H9 (cell line): ENCODE data around the gene BRPF1. TPM values are rescaled to one million over a fixed set of nuclear protein-coding genes. Genes with fewer than 3 reads are reported as not detected.

Experiments used
- DNase-seq: peaks from one replicate; pipeline ENCODE4 v3.0.0-alpha.2; 2017
- H2AFZ ChIP-seq: one replicate; pipeline ENCODE4 v1.6.1; 2013; ENCODE audit warnings: mild to moderate bottlenecking, low read length, control low read depth, moderate library complexity
- H2AK5ac ChIP-seq: 2 replicates; pipeline ENCODE4 v1.6.1; 2013; ENCODE audit warnings: low read length, control low read depth, mixed read lengths; ENCODE audit not compliant: insufficient read length
- H2BK120ac ChIP-seq: one replicate; pipeline ENCODE4 v1.6.1; 2013; ENCODE audit warnings: low read depth, mild to moderate bottlenecking, low read length, control low read depth, inconsistent platforms; ENCODE audit not compliant: poor library complexity, severe bottlenecking
- H2BK12ac ChIP-seq: 2 replicates; pipeline ENCODE4 v1.6.1; 2013; ENCODE audit warnings: low read length, control low read depth, mixed read lengths, low read depth; ENCODE audit not compliant: insufficient read length
- H2BK15ac ChIP-seq: 2 replicates; pipeline ENCODE4 v1.6.1; 2013; ENCODE audit warnings: low read depth, low read length, control low read depth
- H2BK20ac ChIP-seq: one replicate; pipeline ENCODE4 v1.6.1; 2013; ENCODE audit warnings: low read depth, mild to moderate bottlenecking, low read length, control low read depth, inconsistent platforms; ENCODE audit not compliant: poor library complexity, severe bottlenecking
- H2BK5ac ChIP-seq: 2 replicates; pipeline ENCODE4 v1.6.1; 2013; ENCODE audit warnings: low read length, control low read depth, mixed read lengths; ENCODE audit not compliant: insufficient read length
- H3K14ac ChIP-seq: 2 replicates; pipeline ENCODE4 v1.6.1; 2013; ENCODE audit warnings: low read length, control low read depth; ENCODE audit not compliant: insufficient read depth
- H3K18ac ChIP-seq: 2 replicates; pipeline ENCODE4 v1.6.1; 2013; ENCODE audit warnings: low read depth, mild to moderate bottlenecking, mixed read lengths, low read length, control low read depth; ENCODE audit not compliant: insufficient read length
- H3K23ac ChIP-seq: 2 replicates; pipeline ENCODE4 v1.6.1; 2013; ENCODE audit warnings: low read length, control low read depth, mixed read lengths, low read depth; ENCODE audit not compliant: insufficient read length
- H3K23me2 ChIP-seq: 2 replicates; pipeline ENCODE4 v1.6.1; 2013; ENCODE audit warnings: low read depth, mild to moderate bottlenecking, mixed read lengths, low read length, control low read depth; ENCODE audit not compliant: insufficient read length, poor library complexity, severe bottlenecking
- H3K27ac ChIP-seq: 2 replicates; pipeline ENCODE4 v1.5.1; 2013; ENCODE audit warnings: low read length, control low read depth, mixed read lengths, low read depth; ENCODE audit not compliant: insufficient read length
- H3K27me3 ChIP-seq: 2 replicates; pipeline ENCODE4 v1.6.1; 2013; ENCODE audit warnings: low read length, control low read depth, inconsistent platforms; ENCODE audit not compliant: insufficient read depth
- H3K4ac ChIP-seq: 2 replicates; pipeline ENCODE4 v1.6.1; 2013; ENCODE audit warnings: low read depth, mild to moderate bottlenecking, control low read depth, inconsistent platforms, low read length, moderate library complexity
- H3K4me1 ChIP-seq: 2 replicates; pipeline ENCODE4 v1.6.1; 2013; ENCODE audit warnings: low read length, control low read depth, inconsistent platforms; ENCODE audit not compliant: insufficient read depth
- H3K4me2 ChIP-seq: 2 replicates; pipeline ENCODE4 v1.6.1; 2013; ENCODE audit warnings: low read length, control low read depth, mixed read lengths; ENCODE audit not compliant: insufficient read length, insufficient read depth
- H3K56ac ChIP-seq: 2 replicates; pipeline ENCODE4 v1.6.1; 2013; ENCODE audit warnings: low read depth, mild to moderate bottlenecking, mixed read lengths, low read length, control low read depth; ENCODE audit not compliant: insufficient read length
- H3K79me1 ChIP-seq: 2 replicates; pipeline ENCODE4 v1.6.1; 2013; ENCODE audit warnings: low read depth, mild to moderate bottlenecking, moderate library complexity, low read length, control low read depth, inconsistent platforms; ENCODE audit not compliant: insufficient read depth, poor library complexity, severe bottlenecking
- H3K79me2 ChIP-seq: 2 replicates; pipeline ENCODE4 v1.6.1; 2013; ENCODE audit warnings: low read length, control low read depth, inconsistent platforms; ENCODE audit not compliant: insufficient read depth
- H3K9ac ChIP-seq: 2 replicates; pipeline ENCODE4 v1.6.1; 2013; ENCODE audit warnings: low read length, control low read depth, mixed read lengths; ENCODE audit not compliant: insufficient read length; ENCODE audit errors: extremely low read depth
- H3K9me3 ChIP-seq: one replicate; pipeline ENCODE4 v1.6.1; 2013; ENCODE audit warnings: low read depth, low read length, inconsistent platforms; ENCODE audit not compliant: control insufficient read depth
- H3T11ph ChIP-seq: one replicate; pipeline ENCODE4 v1.6.1; 2013; ENCODE audit warnings: mild to moderate bottlenecking, low read length, control low read depth, inconsistent platforms
- H4K20me1 ChIP-seq: one replicate; pipeline ENCODE4 v1.6.1; 2013; ENCODE audit not compliant: control insufficient read depth, insufficient read length, insufficient read depth
- H4K5ac ChIP-seq: 2 replicates; pipeline ENCODE4 v1.6.1; 2013; ENCODE audit warnings: low read depth, mild to moderate bottlenecking, mixed read lengths, low read length, control low read depth; ENCODE audit not compliant: insufficient read length
- H4K8ac ChIP-seq: replicated peaks from 2 replicates; pipeline ENCODE4 v1.6.1; 2013; ENCODE audit warnings: low read length, control low read depth, mixed read lengths, low read depth; ENCODE audit not compliant: insufficient read length
- H4K91ac ChIP-seq: 2 replicates; pipeline ENCODE4 v1.6.1; 2013; ENCODE audit warnings: low read depth, mild to moderate bottlenecking, moderate library complexity, mixed read lengths, low read length, control low read depth; ENCODE audit not compliant: insufficient read length
- H3K27ac Mint-ChIP-seq, 3 experiments: 2 replicates in 2 of 3; 3 replicates in 1 of 3; pipeline ENCODE4 v1.8.0; 2020 to 2021; ENCODE audit warnings: mixed read lengths in 3 of 3, mild to moderate bottlenecking in 1 of 3, moderate library complexity in 1 of 3
- H3K27me3 Mint-ChIP-seq: 2 replicates; pipeline ENCODE4 v1.8.0; 2021; ENCODE audit warnings: low read depth, mild to moderate bottlenecking, moderate library complexity, mixed read lengths
- H3K36me3 Mint-ChIP-seq, 3 experiments: 2 replicates in 2 of 3; 3 replicates in 1 of 3; pipeline ENCODE4 v1.8.0; 2020 to 2021; ENCODE audit warnings: low read depth in 3 of 3, mixed read lengths in 3 of 3; ENCODE audit not compliant: insufficient read depth in 1 of 3
- H3K4me1 Mint-ChIP-seq, 2 experiments: 2 replicates each; pipeline ENCODE4 v1.8.0; 2020; ENCODE audit warnings: mixed read lengths in 2 of 2
- H3K4me3 Mint-ChIP-seq, 2 experiments: 2 replicates in 1 of 2; 3 replicates in 1 of 2; pipeline ENCODE4 v1.8.0; 2020 to 2021; ENCODE audit warnings: mild to moderate bottlenecking in 2 of 2, mixed read lengths in 2 of 2, moderate library complexity in 1 of 2
- H3K9me3 Mint-ChIP-seq, 2 experiments: 2 replicates in 1 of 2; 3 replicates in 1 of 2; pipeline ENCODE4 v1.8.0; 2020; ENCODE audit warnings: mild to moderate bottlenecking in 2 of 2, mixed read lengths in 2 of 2, moderate library complexity in 1 of 2
- WGBS: extraction: QIAGEN DNeasy Blood & Tissue Kit; methylation state at CpG from one replicate; pipeline ENCODE4 v1.1.7; 2013; ENCODE audit warnings: missing lambda C conversion rate, low lambda C conversion rate, mixed read lengths; ENCODE audit not compliant: insufficient read length; ENCODE audit errors: extremely low coverage; 5-methylcytosine and 5-hydroxymethylcytosine counted together
- total RNA-seq: library from RNA; stranded (reverse); gene quantifications from 2 replicates; pipeline ENCODE4 v1.2.1, GENCODE V29; 2021
- TF ChIP-seq, protein P1 (sequence below): fragments of 200-600 bp; sonication (generic); conservative IDR thresholded peaks from 3 replicates; pipeline ENCODE4 v1.8.0; 2021; ENCODE audit warnings: antibody characterized with exemption, mild to moderate bottlenecking

The BRPF1 gene
- total RNA-seq, 1 experiment from 2014 or later = 38.6 TPM

DNA sequence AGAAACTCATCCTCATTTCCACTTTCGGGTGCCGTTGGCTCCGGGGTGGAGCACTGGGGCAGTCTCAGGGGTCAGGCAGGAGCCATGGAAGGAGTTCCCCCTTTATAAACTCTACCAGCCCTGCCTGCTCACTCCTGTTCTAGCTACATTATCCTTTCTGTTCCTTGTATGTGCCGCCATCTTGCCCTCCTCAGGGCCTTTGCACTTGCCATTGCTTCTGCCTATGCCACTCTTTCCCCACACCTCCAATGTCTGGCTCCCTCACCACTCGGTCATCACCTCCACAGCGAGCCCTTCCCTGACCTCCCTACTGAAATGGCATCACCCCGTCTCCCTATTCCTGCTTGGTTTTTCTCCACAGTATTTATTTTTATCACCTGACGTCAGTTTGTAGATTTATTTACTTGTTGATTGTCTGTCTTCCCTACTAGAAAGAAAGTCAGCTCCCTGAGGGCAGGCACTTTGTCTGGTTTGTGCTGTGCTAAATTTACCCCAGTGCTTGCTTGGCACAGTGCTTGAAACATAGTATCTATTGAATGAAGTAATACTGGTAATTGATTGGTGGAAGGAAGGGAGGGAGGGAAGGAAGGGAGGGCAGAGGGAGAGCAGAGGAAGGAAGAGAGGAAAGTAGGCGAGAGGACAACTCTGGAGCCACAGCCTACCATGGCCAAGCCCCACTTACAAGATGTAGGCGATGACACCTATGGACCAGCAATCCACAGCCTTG is 29.4 kb downstream of the BRPF1 start:
- no peak overlapping the region for H2BK12ac ChIP-seq
- no peak for DNase-seq
- peaks cover 5% of the 10 kb centered on the region for H3K27me3 Mint-ChIP-seq
- H2BK120ac ChIP-seq = no peak overlapping the region
- no peaks in the 10 kb centered on the region for H3K27me3 ChIP-seq
- no peak overlapping the region for H3K23ac ChIP-seq
- no peak overlapping the region for H3K4me2 ChIP-seq
- H3K18ac ChIP-seq = no peak overlapping the region
- H4K5ac ChIP-seq = no peak overlapping the region
- H3K27ac ChIP-seq = no peak overlapping the region
- TF ChIP-seq, protein P1, sequence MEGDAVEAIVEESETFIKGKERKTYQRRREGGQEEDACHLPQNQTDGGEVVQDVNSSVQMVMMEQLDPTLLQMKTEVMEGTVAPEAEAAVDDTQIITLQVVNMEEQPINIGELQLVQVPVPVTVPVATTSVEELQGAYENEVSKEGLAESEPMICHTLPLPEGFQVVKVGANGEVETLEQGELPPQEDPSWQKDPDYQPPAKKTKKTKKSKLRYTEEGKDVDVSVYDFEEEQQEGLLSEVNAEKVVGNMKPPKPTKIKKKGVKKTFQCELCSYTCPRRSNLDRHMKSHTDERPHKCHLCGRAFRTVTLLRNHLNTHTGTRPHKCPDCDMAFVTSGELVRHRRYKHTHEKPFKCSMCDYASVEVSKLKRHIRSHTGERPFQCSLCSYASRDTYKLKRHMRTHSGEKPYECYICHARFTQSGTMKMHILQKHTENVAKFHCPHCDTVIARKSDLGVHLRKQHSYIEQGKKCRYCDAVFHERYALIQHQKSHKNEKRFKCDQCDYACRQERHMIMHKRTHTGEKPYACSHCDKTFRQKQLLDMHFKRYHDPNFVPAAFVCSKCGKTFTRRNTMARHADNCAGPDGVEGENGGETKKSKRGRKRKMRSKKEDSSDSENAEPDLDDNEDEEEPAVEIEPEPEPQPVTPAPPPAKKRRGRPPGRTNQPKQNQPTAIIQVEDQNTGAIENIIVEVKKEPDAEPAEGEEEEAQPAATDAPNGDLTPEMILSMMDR = no peak
- H4K20me1 ChIP-seq = no peaks in the 10 kb centered on the region
- H3K79me2 ChIP-seq = no peaks in the 10 kb centered on the region
- H2AK5ac ChIP-seq = no peak overlapping the region
- H3K79me1 ChIP-seq = no peaks in the 10 kb centered on the region
- no peak overlapping the region for H3K9ac ChIP-seq
- no peak overlapping the region for H3K56ac ChIP-seq
- no peak overlapping the region for H3K4ac ChIP-seq
- H4K91ac ChIP-seq = no peak overlapping the region
- no peaks in the 10 kb centered on the region for H3K9me3 ChIP-seq
- no peak overlapping the region for H2BK5ac ChIP-seq
- no peak overlapping the region; the same call in 1 of the 2 replicates for H3K14ac ChIP-seq
- no peak overlapping the region for H3K4me3 Mint-ChIP-seq
- no peak overlapping the region for H3K27ac Mint-ChIP-seq
- no peaks in the 10 kb centered on the region for H3K23me2 ChIP-seq
- no peak overlapping the region for H3T11ph ChIP-seq
- no peaks in the 10 kb centered on the region for H3K4me1 ChIP-seq
- no peak overlapping the region for H2AFZ ChIP-seq
- WGBS = no CpG with 5 or more reads among the region's 10 CpGs
- no peak overlapping the region for H2BK15ac ChIP-seq
- no peak overlapping the region for H4K8ac ChIP-seq
- no peak overlapping the region for H2BK20ac ChIP-seq
- H3K4me1 Mint-ChIP-seq = peaks cover 2 to 3% of the 10 kb centered on the region in 2 experiments
- H3K9me3 Mint-ChIP-seq = no peaks in the 10 kb centered on the region
- peaks cover 28 to 52% (median 44%) of the 10 kb centered on the region in 3 experiments for H3K36me3 Mint-ChIP-seq
